ENCODE measurements around the gene RNF180. TPM values are rescaled to one million over a fixed set of nuclear protein-coding genes. Genes with fewer than 3 reads are reported as not detected.

The RNF180 gene
- total and polyA plus RNA-seq, 2 of the 8 experiments (the other 6 are each of a cell fraction or from before 2014, with no cell fraction given): 0.39 to 2.3 TPM

- H3K14ac ChIP-seq (ENCODE audit: insufficient read length): no peak overlapping the region
- H3K4me1 ChIP-seq (replicated peaks in 1 of 4; ENCODE audit: control insufficient read depth in 3 of 4, insufficient read depth in 4 of 4, low read length in 3 of 4): no peaks in the 10 kb centered on the region
- DNase-seq (ENCODE audit: low read depth in 1 of 2, low spot score in 2 of 2) (no peak), FAIRE-seq (no peak)
- no peak overlapping the region for H3K18ac ChIP-seq (ENCODE audit: extremely low read depth, low read length)
- H4K91ac ChIP-seq (replicated peaks; ENCODE audit: insufficient read length, low read length): no peak overlapping the region
- no peak overlapping the region for H2BK20ac ChIP-seq (ENCODE audit: low read length)
- H3K79me1 ChIP-seq (ENCODE audit: low read depth, low read length): no peaks in the 10 kb centered on the region
- no peaks in the 10 kb centered on the region for H3K79me2 ChIP-seq (ENCODE audit: control insufficient read depth in 1 of 2, insufficient read depth in 2 of 2, low read length in 2 of 2)
- H2AK5ac ChIP-seq (ENCODE audit: low read depth, low read length): no peak overlapping the region
- no peak overlapping the region for H2BK120ac ChIP-seq (replicated peaks; ENCODE audit: low read depth, low read length)
- no peak overlapping the region for H2BK12ac ChIP-seq (ENCODE audit: low read depth, low read length)
- 83% methylated on average over 1 of the region's 1 CpG; no CpG with 5 or more reads in 1 of the 2 experiments for WGBS, 2 experiments (ENCODE audit: extremely low coverage in 1 of 2, insufficient coverage in 1 of 2, insufficient read length in 1 of 2, insufficient replicate concordance in 2 of 2, low coverage in 1 of 2, low lambda C conversion rate in 2 of 2, missing lambda C conversion rate in 1 of 2)
- no peak overlapping the region for H3K4me3 ChIP-seq (ENCODE audit: extremely low read depth in 1 of 4, insufficient read depth in 2 of 4, low read depth in 3 of 4, low read length in 4 of 4)
- H4K20me1 ChIP-seq (replicated peaks in 1 of 2; ENCODE audit: control insufficient read depth in 1 of 2, insufficient read depth in 2 of 2, low read length in 2 of 2): no peaks in the 10 kb centered on the region
- H3K4ac ChIP-seq (replicated peaks; ENCODE audit: insufficient read length, low read depth, low read length): no peak overlapping the region
- no peak overlapping the region for H2BK5ac ChIP-seq (ENCODE audit: low read depth, low read length)
- no peak overlapping the region for H3K9ac ChIP-seq (replicated peaks in 1 of 4; ENCODE audit: extremely low read depth in 1 of 4, low read depth in 3 of 4, low read length in 3 of 4)
- no peak overlapping the region for H2BK15ac ChIP-seq (ENCODE audit: low read length)
- no peaks in the 10 kb centered on the region for H3K27me3 ChIP-seq (replicated peaks in 1 of 4; ENCODE audit: control insufficient read depth in 3 of 4, extremely low read depth in 1 of 4, insufficient read depth in 3 of 4, low read length in 3 of 4)
- H3K36me3 ChIP-seq (ENCODE audit: control insufficient read depth in 2 of 4, insufficient read depth in 4 of 4, low read length in 3 of 4): no peaks in the 10 kb centered on the region
- ChIA-PET CTCF (ENCODE audit: partially characterized antibody) (interaction anchor here (0.5 kb wide), 1 partner anchor 21 kb away, joined by 3 read pairs; no protein-coding TSS in a partner anchor), POLR2A (ENCODE audit: partially characterized antibody) (no interaction called here)
- no peak overlapping the region for H3K27ac ChIP-seq (ENCODE audit: low read depth, low read length)
- no peak overlapping the region for H3K23ac ChIP-seq (ENCODE audit: insufficient read length)
- H4K5ac ChIP-seq (ENCODE audit: insufficient read length, low read depth, low read length): no peak overlapping the region
- H4K8ac ChIP-seq (ENCODE audit: extremely low read depth, insufficient read depth, low read length): no peak overlapping the region
- no peak overlapping the region for H3K4me2 ChIP-seq (ENCODE audit: insufficient read depth in 1 of 2, low read depth in 2 of 2, low read length in 2 of 2)
- no peak overlapping the region for H2AFZ ChIP-seq (ENCODE audit: low read length)
- no peaks in the 10 kb centered on the region for H3K9me3 ChIP-seq (ENCODE audit: insufficient read depth in 2 of 2, low read depth in 1 of 2, low read length in 1 of 2)
- H3K56ac ChIP-seq (replicated peaks; ENCODE audit: insufficient read length, low read depth, low read length): no peak overlapping the region
- H3K23me2 ChIP-seq (ENCODE audit: low read depth, low read length): no peaks in the 10 kb centered on the region
- TF ChIP-seq RBBP5 (IDR thresholded peaks at IDR 0.05; ENCODE audit: borderline replicate concordance, low read depth, low read length) (no peak), CTBP2 (IDR thresholded peaks at IDR 0.05; ENCODE audit: borderline replicate concordance, insufficient read depth, insufficient read length, low read length) (no peak), TCF12 (IDR thresholded peaks at IDR 0.05; ENCODE audit: low read depth, low read length) (no peak), MAFK (IDR thresholded peaks at IDR 0.05; ENCODE audit: low read depth, low read length) (no peak), HDAC6 (IDR thresholded peaks at IDR 0.05; ENCODE audit: low read depth, low read length) (no peak), SAP30 (IDR thresholded peaks at IDR 0.05; ENCODE audit: insufficient read depth, insufficient replicate concordance, low read length) (no peak), CREB1 (IDR thresholded peaks at IDR 0.05) (no peak), SP4 (IDR thresholded peaks at IDR 0.05; ENCODE audit: low read length) (no peak), BACH1 (IDR thresholded peaks at IDR 0.05; ENCODE audit: low read length) (no peak), BRCA1 (IDR thresholded peaks at IDR 0.05; ENCODE audit: low read depth, low read length) (no peak), ATF2 (IDR thresholded peaks at IDR 0.05; ENCODE audit: low read length) (no peak), TBP (IDR thresholded peaks at IDR 0.05; ENCODE audit: low read depth, low read length) (no peak), HDAC2 (IDR thresholded peaks at IDR 0.05; ENCODE audit: borderline replicate concordance in 1 of 2, low read depth in 2 of 2, low read length in 2 of 2) (no peak)
Observed at GRCh38 chr5:64308135-64308534, 142.5 kb downstream of the RNF180 start.
